H1 (cell line): ENCODE data around the gene OR2V1.
"Not testable (repeated sequence)": the region's sequence is repeated elsewhere in the genome, so short reads cannot be mapped to it uniquely, and the experiment has no call there.

Source experiments
- ASH2L ChIP-seq: fragments of 200-600, 300-600 bp; sonication (generic); IDR thresholded peaks from one replicate; pipeline ENCODE4 v1.7.1; 2017; ENCODE audit warnings: low read length
- CHD7 ChIP-seq: fragments of 300-600 bp; sonication (generic); IDR thresholded peaks from 2 replicates; pipeline ENCODE4 v1.7.1; 2012; ENCODE audit warnings: low read length, moderate library complexity, mild to moderate bottlenecking, inconsistent platforms; ENCODE audit not compliant: insufficient replicate concordance
- CTCF ChIP-seq, 3 experiments: IDR thresholded peaks; 1 replicate in 2 of 3; 2 replicates in 1 of 3; pipeline versions ENCODE4 v1.5.1 to v1.6.1; 2011; ENCODE audit warnings: low read length in 3 of 3, mild to moderate bottlenecking in 3 of 3, inconsistent platforms in 2 of 3, low read depth in 1 of 3, moderate library complexity in 1 of 3; ENCODE audit not compliant: insufficient read depth in 1 of 3; ENCODE audit errors: control extremely low read depth in 1 of 3
- EZH2 ChIP-seq: fragments of 200-600 bp; sonication (generic); IDR thresholded peaks from 2 replicates; pipeline ENCODE4 v1.7.1; 2012; ENCODE audit warnings: low read depth, mild to moderate bottlenecking, moderate library complexity, low read length, inconsistent platforms; ENCODE audit not compliant: severe bottlenecking
- KDM1A ChIP-seq: fragments of 200-600, 300-600 bp; sonication (generic); IDR thresholded peaks from 2 replicates; pipeline ENCODE4 v1.7.1; 2016; ENCODE audit warnings: mild to moderate bottlenecking, low read length, borderline replicate concordance
- MAX ChIP-seq: IDR thresholded peaks from 2 replicates; pipeline ENCODE4 v1.6.1; 2012; ENCODE audit warnings: inconsistent platforms
- POU5F1 ChIP-seq: IDR thresholded peaks from 2 replicates; pipeline ENCODE4 v1.6.1; 2011; ENCODE audit warnings: low read depth, mild to moderate bottlenecking, low read length, moderate library complexity
- RFX5 ChIP-seq: IDR thresholded peaks from 2 replicates; pipeline ENCODE4 v1.6.1; 2011; ENCODE audit warnings: low read depth, low read length, improper control_type of control experiment, borderline replicate concordance
- SUZ12 ChIP-seq: fragments of 200-600 bp; sonication (generic); IDR thresholded peaks from 2 replicates; pipeline ENCODE4 v1.6.1; 2012; ENCODE audit warnings: mild to moderate bottlenecking, inconsistent platforms, low read length, moderate library complexity, mixed read lengths

- TF ChIP-seq SUZ12; KDM1A; MAX; CTCF (IDR thresholded peaks at IDR 0.05; ENCODE audit: control extremely low read depth in 1 of 3, insufficient read depth in 1 of 3, low read depth in 1 of 3, low read length in 3 of 3); POU5F1; ASH2L; CHD7; EZH2; RFX5: not testable (repeated sequence)
Measured at GRCh38 chr5:181130081-181130480, 888 bp downstream of the OR2V1 start.
